NCI-H1105 (cell line): ENCODE measurements around the gene OSMR.
"Not testable (repeated sequence)": the region's sequence is repeated elsewhere in the genome, so short reads cannot be mapped to it uniquely, and the experiment has no call there.

ENCODE experiments used
- DNase-seq: peaks from one replicate; lab custom pipeline; 2025; lab: John Stamatoyannopoulos, UW

The OSMR gene

GRCh38 chr5:38831117-38831516 lies 14.7 kb upstream of the OSMR start:
- no peak for DNase-seq

GRCh38 chr5:38831909-38832308 lies 13.9 kb upstream of the OSMR start:
- DNase-seq = peak; percentile 9

GRCh38 chr5:38832810-38833209 lies 13.0 kb upstream of the OSMR start:
- no peak for DNase-seq

- no peak for DNase-seq
These were observed 9.9 kb upstream of the OSMR start for GRCh38 chr5:38835887-38836286.

GRCh38 chr5:38837416-38837815 lies 8.4 kb upstream of the OSMR start:
- no peak for DNase-seq

GRCh38 chr5:38837932-38838331 lies 7.9 kb upstream of the OSMR start:
- DNase-seq = no peak

- no peak for DNase-seq
These were observed 2.1 kb upstream of the OSMR start for GRCh38 chr5:38843665-38844064.

GRCh38 chr5:38846379-38847011 lies 683 bp downstream of the OSMR start:
- no peak for DNase-seq

- DNase-seq = no peak
These were observed 1.9 kb downstream of the OSMR start for GRCh38 chr5:38847559-38848347.

GRCh38 chr5:38848637-38849036 lies 2.8 kb downstream of the OSMR start:
- DNase-seq = no peak

GRCh38 chr5:38851640-38852039 lies 5.8 kb downstream of the OSMR start:
- not testable (repeated sequence) for DNase-seq

GRCh38 chr5:38853753-38854470 lies 8.1 kb downstream of the OSMR start:
- DNase-seq = no peak

GRCh38 chr5:38854907-38855306 lies 9.1 kb downstream of the OSMR start:
- no peak for DNase-seq

GRCh38 chr5:38856660-38857059 lies 10.8 kb downstream of the OSMR start:
- DNase-seq = no peak

GRCh38 chr5:38858839-38859238 lies 13.0 kb downstream of the OSMR start:
- no peak for DNase-seq

GRCh38 chr5:38861986-38862770 lies 16.4 kb downstream of the OSMR start:
- DNase-seq = not testable (repeated sequence)

- DNase-seq = no peak
These were observed 20.7 kb downstream of the OSMR start for GRCh38 chr5:38866362-38867031.

GRCh38 chr5:38867032-38867398 lies 21.2 kb downstream of the OSMR start:
- no peak for DNase-seq

- DNase-seq = no peak
These were observed 21.6 kb downstream of the OSMR start for GRCh38 chr5:38867416-38867815.

GRCh38 chr5:38870595-38870994 lies 24.8 kb downstream of the OSMR start:
- DNase-seq = no peak

- DNase-seq = no peak
These were observed 25.3 kb downstream of the OSMR start for GRCh38 chr5:38871058-38871605.
